Uterus (tissue), 2 donors: ENCODE measurements around the gene PRX.

ENCODE experiments used
- CTCF ChIP-seq, 4 experiments: fragments of 200-600 bp in 2 of 4; fragments of 450-650 bp in 2 of 4; sonication (generic) in 2 of 4; IDR thresholded peaks; one replicate each; pipeline ENCODE4 v1.5.1; 2016 to 2019; ENCODE audit warnings: antibody characterized with exemption in 4 of 4, mild to moderate bottlenecking in 2 of 4, moderate library complexity in 1 of 4
- POLR2A ChIP-seq, 2 donors: fragments of 450-650 bp; IDR thresholded peaks; one replicate each; pipeline ENCODE4 v1.6.1; 2016; ENCODE audit warnings: antibody characterized with exemption in 2 of 2, mild to moderate bottlenecking in 1 of 2, moderate library complexity in 1 of 2

GRCh38 chr19:40415768-40416167 is 2.6 kb upstream of the PRX start:
- no peak for TF ChIP-seq CTCF (IDR thresholded peaks at IDR 0.05)
- no peak for TF ChIP-seq POLR2A (IDR thresholded peaks at IDR 0.05)
